NOMO-1 (cell line): ENCODE measurements around the gene TAF9B.
"Not testable (repeated sequence)": the region's sequence is repeated elsewhere in the genome, so short reads cannot be mapped to it uniquely, and the experiment has no call there.

Experiments
- DNase-seq, 2 experiments: peaks; one replicate each; lab custom pipeline; 2025; ENCODE audit not compliant: unreplicated experiment in 2 of 2; lab: John Stamatoyannopoulos, UW

Gene TAF9B, protein sequence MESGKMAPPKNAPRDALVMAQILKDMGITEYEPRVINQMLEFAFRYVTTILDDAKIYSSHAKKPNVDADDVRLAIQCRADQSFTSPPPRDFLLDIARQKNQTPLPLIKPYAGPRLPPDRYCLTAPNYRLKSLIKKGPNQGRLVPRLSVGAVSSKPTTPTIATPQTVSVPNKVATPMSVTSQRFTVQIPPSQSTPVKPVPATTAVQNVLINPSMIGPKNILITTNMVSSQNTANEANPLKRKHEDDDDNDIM

DNA sequence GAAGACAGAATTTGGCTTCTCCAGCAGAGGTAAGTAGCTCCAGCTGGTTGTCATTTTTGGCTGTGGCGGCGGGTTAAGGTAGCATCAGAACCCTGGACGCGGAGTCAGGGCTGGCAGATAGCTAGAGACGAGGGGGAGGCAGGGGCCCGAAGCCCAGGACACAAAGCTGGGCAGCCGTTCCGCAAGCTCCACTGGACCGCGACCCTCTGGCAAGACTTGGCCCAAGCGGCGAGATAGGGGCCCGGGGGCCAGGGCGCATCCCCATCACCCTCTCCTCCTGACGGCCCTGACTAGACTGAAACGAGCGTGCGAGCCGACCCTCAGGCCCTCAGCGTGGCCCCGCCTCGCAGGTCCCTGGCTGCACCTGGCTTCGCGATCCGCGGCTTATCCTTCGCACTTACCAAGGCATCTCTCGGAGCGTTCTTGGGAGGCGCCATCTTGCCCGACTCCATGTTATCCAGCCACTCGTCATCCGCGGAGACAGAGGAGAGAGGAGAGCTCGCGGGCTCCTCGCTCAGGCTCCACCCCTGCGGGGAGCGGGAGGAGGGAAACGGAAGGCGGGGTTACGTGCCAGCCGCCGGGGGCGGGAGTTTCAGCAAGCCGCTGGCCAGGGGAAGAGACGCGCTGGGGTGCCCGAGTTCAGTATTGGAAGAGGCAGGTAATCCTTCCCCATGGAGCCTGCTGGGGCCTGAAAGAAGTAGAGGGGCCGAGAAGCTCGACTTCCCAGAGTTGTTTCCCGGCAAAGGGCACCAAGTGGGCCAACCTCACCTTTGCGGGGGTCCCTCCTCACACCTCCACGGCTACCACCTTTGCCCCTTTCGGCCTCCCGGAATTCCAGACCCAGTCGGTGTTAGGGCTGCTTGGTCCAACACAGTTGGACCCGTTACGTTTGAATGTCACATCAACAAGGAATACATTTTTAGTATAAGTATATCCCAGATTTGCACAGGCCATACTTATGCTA, at the start of gene TAF9B:
TAF9B (minus strand) TSS at position 491 of the 964 bp plus-strand sequence; CDS start at position 452, 39 bp downstream.
- peak; percentile 56 to 74 for DNase-seq

DNA sequence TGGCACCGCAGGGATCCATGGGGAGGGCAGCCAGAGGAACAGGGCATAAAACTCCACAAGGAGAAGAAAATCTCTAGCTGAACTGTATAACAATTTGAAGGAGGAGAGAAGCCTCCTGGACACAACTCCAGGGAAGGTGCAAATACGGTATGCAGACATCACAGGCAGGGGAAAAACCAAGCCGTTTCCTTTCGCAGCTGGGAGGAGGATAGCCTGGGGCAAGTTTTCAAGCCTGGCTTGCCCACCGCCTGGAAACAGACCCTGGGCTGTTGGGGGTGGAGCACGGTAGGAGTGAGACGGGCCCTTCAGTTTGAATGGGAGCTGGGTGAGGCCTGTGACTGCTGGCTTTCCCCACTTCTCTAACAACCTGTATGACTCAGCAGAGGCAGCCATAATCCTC, 43.4 kb upstream of the TAF9B start:
- DNase-seq, result no peak

DNA sequence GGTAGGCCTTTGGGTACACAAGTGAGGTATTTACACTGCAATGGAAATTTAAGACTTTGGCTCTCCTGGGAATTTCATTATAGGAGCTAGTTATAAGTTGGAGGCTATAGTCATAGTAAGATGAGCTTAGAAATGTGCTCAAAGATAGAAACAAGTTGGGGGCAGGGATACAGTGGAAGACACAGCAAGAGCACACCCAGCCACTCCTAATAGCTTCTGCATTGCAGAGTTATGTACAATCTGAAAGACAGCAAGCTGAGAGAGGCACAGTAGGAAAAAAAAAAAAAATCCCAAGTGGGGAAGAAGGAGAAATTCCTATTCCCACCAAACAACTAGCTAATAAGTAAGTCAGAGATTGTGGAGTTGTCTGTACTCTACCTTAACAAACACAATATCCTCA, 41.9 kb upstream of the TAF9B start:
- no peak for DNase-seq

DNA sequence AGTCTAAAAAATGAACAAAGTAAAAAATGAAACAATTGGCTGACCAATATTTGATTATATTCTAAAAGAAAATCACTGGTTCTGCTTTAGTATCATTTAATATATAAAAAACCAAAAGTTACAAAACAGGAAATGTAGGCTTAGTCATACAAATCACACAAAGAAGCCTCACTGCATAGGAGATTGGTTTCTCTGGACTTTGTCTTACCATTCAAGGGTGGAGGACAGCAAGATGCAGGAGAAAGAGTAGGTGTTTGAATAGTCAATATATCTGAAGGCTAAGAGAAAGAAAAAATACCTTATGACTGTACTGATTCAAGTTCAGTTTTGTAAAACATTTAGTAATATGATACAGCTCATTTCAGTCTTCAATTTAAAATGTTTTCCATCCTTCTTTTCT, 28.6 kb upstream of the TAF9B start:
- peak in 1 of 2 experiments; percentile 2 for DNase-seq

DNA sequence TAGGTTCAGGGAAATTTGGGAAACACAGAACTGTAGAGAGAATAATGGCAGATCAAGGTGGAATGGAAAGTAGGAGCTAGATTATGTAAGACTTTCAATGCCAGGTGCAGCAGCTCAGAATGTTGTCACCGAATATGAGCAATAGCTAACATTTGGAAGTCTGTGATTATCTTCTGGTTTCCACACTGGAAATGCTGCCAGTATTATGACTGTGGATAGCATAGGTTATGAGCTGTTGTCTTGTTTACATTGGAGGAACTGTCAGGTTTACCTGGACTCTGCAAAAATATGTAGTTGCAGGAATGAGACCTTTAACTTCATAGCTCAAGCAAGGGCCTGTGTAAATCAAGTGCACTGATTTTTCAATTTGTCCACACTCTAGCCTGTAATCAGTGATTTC, 26.0 kb upstream of the TAF9B start:
- no peak for DNase-seq

DNA sequence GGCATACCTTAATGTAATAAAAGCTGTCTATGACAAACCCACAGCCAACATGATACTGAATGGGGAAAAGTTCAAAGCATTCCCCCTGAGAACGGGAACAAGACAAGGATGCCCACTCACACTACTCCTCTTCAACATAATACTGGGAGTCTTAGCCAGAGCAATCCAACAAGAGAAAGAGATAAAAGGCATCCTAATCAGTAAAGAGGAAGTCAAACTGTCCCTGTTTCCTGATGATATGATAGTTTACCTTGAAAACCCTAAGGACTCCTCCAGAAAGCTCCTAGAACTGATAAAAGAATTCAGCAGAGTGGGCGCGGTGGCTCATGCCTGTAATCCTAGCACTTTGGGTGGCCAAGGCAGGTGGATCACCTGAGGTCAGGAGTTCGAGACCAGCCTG, 23.7 kb upstream of the TAF9B start:
- DNase-seq, result not testable (repeated sequence)

DNA sequence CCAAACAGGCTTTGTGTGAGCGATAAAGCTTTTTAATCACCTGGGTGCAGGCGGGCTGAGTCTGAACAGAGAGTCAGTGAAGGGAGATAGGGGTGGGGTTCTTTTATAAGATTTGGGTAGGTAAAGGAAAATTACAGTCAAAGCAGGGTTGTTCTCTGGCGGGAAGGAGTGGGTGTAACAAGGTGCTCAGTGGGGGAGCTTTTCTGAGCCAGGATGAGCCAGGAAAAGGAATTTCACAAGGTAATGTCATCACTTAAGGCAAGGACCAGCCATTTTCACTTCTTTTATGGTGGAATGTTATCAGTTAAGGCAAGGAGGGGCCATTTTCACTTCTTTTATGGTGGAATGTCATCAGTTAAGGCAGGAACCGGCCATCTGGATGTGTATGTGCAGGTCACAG, 21.3 kb upstream of the TAF9B start:
- DNase-seq, result not testable (repeated sequence)

DNA sequence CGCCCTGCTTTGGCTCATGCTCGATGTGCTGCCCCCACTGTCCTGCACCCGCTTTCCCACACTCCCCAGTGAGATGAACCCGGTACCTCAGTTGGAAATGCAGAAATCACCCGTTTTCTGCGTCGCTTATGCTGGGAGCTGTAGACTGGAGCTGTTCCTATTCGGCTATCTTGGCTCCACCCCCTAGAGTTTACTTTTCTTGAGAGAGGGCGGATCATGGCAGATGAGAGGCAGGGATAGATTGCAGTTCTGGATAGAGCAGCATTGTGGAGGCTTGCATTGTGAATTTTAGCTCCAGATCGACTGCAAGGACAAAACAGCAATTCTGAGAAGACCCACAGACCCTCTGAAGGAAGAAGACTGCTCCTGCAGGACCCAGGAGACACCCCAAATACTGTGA, 18.4 kb upstream of the TAF9B start:
- DNase-seq, result not testable (repeated sequence)

DNA sequence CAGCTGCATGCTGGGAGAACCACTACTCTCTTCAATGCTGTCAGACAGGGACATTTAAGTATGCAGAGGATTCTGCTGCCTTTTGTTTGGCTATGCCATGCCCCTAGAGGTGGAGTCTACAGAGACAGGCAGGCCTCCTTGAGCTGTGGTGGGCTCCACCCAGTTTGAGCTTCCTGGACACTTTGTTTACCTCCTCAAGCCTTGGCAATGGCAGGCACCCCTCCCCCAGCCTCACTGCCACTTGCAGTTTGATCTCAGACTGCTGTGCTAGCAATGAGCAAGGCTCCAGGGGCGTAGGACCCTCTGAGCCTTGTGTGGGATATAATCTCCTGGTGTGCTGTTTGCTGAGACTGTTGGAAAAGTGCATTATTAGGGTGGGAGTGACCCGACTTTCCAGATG, 17.9 kb upstream of the TAF9B start:
- DNase-seq, result not testable (repeated sequence)

DNA sequence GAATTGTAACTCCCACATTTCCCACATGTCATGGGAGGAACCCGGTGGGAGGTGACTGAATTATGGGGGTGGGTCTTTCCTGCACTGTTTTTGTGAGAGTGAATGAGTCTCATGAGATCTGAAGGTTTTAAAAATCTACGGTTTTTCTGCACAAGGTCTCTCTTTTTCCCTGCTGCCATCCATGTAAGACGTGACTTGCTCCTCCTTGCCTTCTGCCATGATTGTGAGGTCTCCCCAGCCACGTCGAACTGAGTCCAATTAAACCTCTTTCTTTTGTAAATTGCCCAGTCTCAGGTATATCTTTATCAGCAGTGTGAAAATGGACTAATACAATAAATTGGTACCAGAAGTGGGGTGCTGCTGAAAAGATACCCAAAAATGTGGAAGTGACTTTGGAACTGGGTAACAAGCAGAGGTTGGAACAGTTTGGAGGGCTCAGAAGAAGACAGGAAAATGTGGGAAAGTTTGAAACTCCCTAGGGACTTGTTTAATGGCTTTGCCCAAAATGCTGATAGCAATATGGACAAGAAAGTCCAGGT, 7.6 kb upstream of the TAF9B start:
- not testable (repeated sequence) for DNase-seq

DNA sequence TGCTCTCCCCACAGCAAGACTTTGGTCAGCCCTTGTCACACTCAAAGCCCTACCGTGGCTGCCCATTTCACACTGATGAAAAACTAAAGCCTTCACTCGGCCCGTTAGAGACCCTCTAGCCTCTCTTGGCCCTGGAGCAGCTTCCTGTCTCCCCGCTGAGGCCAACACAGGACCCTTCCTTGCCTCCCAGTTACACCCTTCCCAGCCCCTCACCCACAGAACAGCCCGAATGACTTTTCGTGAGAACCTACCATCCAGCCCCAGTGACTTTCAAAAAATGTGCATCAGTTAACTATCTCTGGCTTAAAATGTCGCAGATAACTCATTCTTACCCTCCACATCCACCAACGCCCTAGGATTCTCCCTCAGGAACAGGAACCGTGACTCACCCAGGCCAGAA, 756 bp upstream of the TAF9B start:
- DNase-seq, result no peak

DNA sequence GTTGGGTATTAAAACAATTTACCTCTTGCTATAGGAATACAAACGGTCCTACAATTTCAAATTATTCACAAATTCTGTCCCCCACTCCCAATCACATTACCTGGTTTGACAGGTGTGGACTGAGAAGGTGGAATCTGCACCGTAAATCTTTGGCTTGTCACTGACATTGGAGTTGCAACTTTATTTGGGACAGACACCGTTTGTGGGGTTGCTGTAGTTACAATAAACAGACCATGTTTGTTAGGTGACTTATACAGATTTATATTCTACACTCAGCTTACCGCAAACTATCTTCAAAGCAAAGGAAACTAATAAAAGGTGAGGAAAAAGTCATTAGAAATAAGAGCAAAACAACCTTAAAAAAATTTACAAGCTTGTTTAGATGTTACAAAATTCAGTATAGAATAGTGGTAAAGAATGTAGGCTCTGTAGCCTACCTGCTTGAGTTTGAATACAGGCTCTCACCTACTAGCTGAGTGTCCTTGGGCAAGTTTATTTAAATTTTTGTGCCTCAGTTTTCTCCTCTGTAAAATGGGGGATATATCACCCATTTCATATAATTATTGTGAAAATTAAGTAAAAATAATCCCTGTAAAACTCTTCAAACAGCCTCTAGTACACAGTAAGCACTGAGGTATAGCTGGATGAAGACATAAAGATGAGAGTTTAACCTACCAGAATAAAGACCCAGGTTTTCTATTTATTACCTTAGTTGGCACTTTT, 6.1 kb downstream of the TAF9B start:
- no peak for DNase-seq

DNA sequence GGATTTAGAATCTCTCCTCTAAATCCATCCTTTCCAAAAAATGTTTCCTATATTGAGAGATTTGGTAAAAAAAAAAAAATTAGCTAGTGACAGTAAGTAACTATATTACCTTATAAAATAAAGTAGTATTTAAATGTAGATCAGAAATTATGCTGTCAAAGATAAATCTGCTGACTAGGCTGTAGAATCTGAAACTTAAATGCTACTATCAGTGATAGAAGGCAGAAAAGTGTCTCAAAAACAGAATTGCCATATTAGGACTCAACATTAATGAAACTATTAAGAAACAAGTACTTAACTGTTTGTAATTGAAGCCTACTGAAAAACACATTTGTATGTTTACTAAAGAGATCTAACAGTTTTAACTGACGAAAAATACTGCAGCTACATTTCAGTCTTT, 8.3 kb downstream of the TAF9B start:
- DNase-seq, result no peak

DNA sequence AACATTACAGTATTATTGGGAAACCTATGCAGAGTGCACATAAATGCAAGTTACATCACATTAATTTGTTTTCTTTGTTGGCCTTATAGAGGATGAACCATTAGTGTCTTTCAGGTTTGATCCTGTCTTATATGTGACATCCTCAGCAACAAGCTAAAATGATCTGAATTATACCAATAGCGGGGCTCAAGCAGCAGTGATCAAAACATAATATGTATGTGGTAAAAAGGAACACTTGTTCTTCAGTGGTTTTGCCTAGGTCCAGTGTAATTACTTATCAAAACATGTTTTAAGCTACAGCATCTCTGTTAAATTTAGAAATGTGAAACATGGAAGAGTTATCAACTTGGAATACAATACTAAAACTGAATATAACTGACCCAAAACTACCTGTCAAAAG, 9.1 kb downstream of the TAF9B start:
- no peak for DNase-seq

DNA sequence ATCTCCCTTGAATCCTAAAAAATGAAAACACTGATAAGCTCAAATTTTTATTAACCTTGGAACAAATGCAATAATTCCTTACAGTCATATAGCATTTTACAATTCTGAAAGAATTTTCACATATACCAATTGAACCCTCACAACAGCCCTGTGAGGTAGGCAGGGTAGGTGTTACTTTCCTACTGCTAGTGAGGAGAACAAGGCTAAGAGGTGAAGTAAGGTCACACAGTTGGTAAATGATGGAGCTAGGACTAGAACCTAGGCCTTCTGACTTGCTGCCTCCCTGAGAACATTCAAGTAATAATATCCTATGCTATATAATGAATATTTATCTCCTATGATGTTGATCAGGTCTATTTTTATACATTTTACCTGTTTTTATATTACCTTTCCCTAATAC, 9.7 kb downstream of the TAF9B start:
- no peak for DNase-seq

DNA sequence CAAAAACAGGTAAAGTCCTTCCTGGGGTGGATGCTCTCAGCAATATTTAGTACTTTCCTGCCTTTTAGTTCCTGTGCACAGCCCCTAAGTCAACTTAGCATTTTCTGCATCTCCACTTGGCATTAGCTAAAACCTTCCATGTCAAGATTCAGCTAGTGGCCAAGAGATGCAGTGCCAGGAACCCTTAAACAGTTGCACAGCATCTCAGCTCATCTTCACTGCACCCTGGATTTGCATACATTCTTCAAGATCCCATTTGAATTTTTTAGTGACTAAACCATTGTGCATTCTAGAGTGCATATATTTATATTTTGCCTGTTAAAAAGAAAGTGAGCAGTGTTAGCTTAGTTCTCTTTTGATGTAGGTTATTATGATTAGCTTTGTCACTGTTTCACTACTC, 13.7 kb downstream of the TAF9B start:
- not testable (repeated sequence) for DNase-seq

DNA sequence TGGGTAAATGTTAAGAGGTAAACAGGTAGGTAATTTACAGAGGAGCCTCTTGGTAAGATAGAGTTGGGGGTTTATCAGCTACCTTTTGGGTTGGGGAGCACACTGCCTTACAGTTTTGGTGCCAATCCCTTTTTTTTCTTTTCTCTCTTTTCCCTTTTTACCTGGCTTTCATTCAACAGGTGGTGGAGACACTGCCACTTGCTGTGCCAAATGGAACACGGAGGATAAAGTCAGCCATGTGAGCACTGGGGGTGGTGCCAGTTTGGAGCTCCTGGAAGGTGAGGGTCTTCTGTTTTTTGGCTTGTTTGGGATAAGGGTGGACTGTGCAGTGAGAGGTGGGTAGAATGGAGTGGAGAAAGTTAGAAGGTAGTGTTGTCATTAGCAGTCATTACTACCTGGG, 14.3 kb downstream of the TAF9B start:
- DNase-seq, result no peak

DNA sequence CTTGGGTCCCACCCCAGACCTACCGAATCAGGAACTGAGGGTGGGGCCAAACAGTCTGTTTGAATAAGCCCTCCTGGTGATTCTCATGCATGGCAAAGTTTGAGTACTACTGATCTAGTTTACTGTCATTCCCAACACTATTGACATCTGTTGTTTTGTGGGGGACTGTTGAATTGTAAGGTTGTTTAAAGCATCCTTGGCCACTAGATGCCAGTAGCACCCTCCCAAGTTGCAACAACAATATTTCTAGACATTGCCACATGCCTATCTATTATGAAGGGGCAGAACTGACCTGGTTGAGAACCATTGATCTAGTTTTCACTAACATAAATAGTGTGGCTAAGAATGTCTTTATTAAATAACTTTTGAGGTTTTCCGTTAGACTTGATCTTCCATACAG, 15.1 kb downstream of the TAF9B start:
- DNase-seq, result no peak

DNA sequence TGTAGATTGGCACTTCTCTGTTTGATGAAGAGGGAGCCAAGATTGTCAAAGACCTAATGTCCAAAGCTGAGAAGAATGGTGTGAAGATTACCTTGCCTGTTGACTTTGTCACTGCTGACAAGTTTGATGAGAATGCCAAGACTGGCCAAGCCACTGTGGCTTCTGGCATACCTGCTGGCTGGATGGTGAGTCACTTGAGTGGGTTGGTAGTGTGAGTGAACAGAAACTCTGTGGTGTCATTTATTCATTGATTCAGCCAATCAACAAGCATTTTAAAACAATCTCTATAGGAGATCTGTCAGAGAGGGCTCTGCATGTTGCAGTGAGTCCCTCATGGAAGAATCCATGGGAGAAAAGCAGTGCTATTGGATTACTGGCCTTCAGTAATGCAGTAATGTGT, 16.3 kb downstream of the TAF9B start:
- DNase-seq, result no peak

DNA sequence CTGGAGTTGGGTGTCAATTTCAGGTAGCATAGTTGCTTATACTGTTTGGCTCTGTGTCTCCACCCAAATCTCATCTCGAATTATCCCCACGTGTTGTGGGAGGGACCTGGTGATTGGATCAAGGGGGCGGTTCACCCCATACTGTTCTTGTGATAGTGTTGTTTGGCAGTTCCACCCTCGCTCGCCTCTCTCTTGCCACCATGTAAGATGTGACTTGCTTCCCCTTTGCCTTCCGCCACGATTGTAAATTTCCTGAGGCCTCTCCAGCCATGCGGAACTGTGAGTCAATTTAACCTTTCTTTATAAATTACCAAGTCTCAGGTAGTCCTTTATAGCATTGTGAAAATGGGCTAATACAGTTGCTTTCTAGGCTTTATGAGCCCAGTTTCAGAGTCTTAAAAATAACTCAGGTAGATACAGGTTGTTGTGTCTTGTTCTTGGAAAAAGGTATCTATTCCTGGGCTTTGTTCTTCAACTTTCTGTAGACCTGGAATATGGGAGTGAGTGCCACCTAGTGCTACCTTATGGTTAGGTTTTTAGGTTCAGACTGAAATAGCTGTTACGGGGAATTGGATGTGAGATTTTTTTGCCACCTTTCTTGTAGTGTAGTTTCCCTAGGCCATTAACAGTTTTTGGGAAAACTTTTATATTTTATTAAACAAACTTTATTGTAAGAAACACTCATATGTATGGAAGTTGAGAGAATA, 19.8 kb downstream of the TAF9B start:
- no peak for DNase-seq
